PC-9 (cell line): ENCODE results near the gene KCNJ12.

Experiments used
- CTCF ChIP-seq: fragments of 200-600 bp; sonication (generic); conservative IDR thresholded peaks from 2 replicates; pipeline ENCODE4 v1.6.1; 2017; ENCODE audit warnings: mixed run types, antibody characterized with exemption, mild to moderate bottlenecking, moderate library complexity
- EZH2 ChIP-seq: fragments of 200-600 bp; sonication (generic); IDR thresholded peaks from 2 replicates; pipeline ENCODE4 v1.8.0; 2017; ENCODE audit warnings: antibody characterized with exemption, low read depth

DNA sequence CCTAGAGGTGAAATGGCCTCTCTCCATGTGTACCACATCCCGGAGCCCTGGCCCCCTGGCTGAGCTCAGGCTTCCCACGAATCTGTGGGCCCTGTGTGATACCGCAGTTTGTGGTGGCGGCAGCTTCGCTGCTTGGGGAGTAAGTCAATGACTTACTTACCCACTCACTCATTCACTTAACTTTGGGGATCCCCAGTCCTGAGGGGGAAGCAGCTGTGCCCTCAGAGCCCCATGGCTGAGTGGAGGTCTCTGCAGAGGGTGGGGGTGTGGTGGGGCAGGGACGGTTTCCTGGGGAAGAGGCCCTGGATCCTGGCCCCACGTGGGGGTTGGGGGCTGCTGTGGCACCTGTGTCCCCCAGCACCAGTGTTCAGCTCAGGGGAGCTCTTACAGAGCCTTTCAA is 13.2 kb downstream of the KCNJ12 start:
- TF ChIP-seq CTCF: no peak
- no peak for TF ChIP-seq EZH2
